CD4-positive, alpha-beta T cell treated with Interleukin-1 beta for 1 hour (primary cell): Measurements from ENCODE around the gene EPHB4.
"Not testable (repeated sequence)": the region's sequence is repeated elsewhere in the genome, so short reads cannot be mapped to it uniquely, and the experiment has no call there.

Source experiments
- DNase-seq, 2 donors: peaks; one replicate each; pipeline ENCODE4 v3.0.0-alpha.2; 2020 to 2022

The EPHB4 gene

GRCh38 chr7:100783804-100784203 lies 43.5 kb downstream of the EPHB4 start:
- DNase-seq = no peak

GRCh38 chr7:100781255-100781654 lies 46.1 kb downstream of the EPHB4 start:
- no peak for DNase-seq

GRCh38 chr7:100779359-100779758 lies 48.0 kb downstream of the EPHB4 start:
- DNase-seq = no peak

- no peak for DNase-seq
These were observed 49.2 kb downstream of the EPHB4 start for GRCh38 chr7:100778061-100778621.

- DNase-seq = no peak
These were observed 53.8 kb downstream of the EPHB4 start for GRCh38 chr7:100773491-100773890.

- DNase-seq = no peak
These were observed 58.5 kb downstream of the EPHB4 start for GRCh38 chr7:100768784-100769183.

- DNase-seq = no peak
These were observed 62.1 kb downstream of the EPHB4 start for GRCh38 chr7:100765250-100765649.

GRCh38 chr7:100764841-100765240 lies 62.5 kb downstream of the EPHB4 start:
- DNase-seq = no peak

GRCh38 chr7:100763556-100764140 lies 63.7 kb downstream of the EPHB4 start:
- no peak for DNase-seq

- not testable (repeated sequence) for DNase-seq
These were observed 64.5 kb downstream of the EPHB4 start for GRCh38 chr7:100762841-100763240.

- DNase-seq = no peak
These were observed 67.8 kb downstream of the EPHB4 start for GRCh38 chr7:100759357-100760171.

- DNase-seq = no peak
These were observed 73.6 kb downstream of the EPHB4 start for GRCh38 chr7:100753750-100754149.

- no peak for DNase-seq
These were observed 74.3 kb downstream of the EPHB4 start for GRCh38 chr7:100752994-100753393.
